Activated naive CD4-positive, alpha-beta T cell treated with anti-CD3 and anti-CD28 coated beads, Interleukin-2, amount 10 ng/mL, durations not matched to agents 7 days and 5 days (primary cell): ENCODE results near the gene HTR4.
"Not testable (repeated sequence)": the region's sequence is repeated elsewhere in the genome, so short reads cannot be mapped to it uniquely, and the experiment has no call there.

Experiments used
- CTCF ChIA-PET: fragments of 350-600 bp; sonication (Branson Sonifier 250); formaldehyde crosslinking; loops from one replicate; lab custom pipeline; 2021; ENCODE audit warnings: antibody characterized with exemption; lab: Charles Lee
- DNase-seq: peaks from one replicate; pipeline ENCODE4 v3.0.0-alpha.2; 2020
- H3K27ac Mint-ChIP-seq: one replicate; pipeline ENCODE4 v1.8.0; 2021; ENCODE audit warnings: mild to moderate bottlenecking, moderate library complexity, mixed read lengths
- H3K27me3 Mint-ChIP-seq: one replicate; pipeline ENCODE4 v1.8.0; 2021; ENCODE audit warnings: mild to moderate bottlenecking, mixed read lengths
- H3K36me3 Mint-ChIP-seq: one replicate; pipeline ENCODE4 v1.8.0; 2021; ENCODE audit warnings: mixed read lengths
- H3K4me1 Mint-ChIP-seq: one replicate; pipeline ENCODE4 v1.8.0; 2021; ENCODE audit warnings: mixed read lengths
- H3K4me3 Mint-ChIP-seq: one replicate; pipeline ENCODE4 v1.8.0; 2021; ENCODE audit warnings: mild to moderate bottlenecking, moderate library complexity, mixed read lengths
- H3K9me3 Mint-ChIP-seq: one replicate; pipeline ENCODE4 v1.8.0; 2021; ENCODE audit warnings: mixed read lengths

Gene HTR4

GRCh38 chr5:148683651-148684050 is 29.3 kb upstream of the HTR4 start:
- Mint-ChIP-seq H3K36me3 (no peaks in the 10 kb centered on the region), H3K4me1 (no peaks in the 10 kb centered on the region), H3K4me3 (no peak overlapping the region), H3K27me3 (no peaks in the 10 kb centered on the region), H3K27ac (no peak overlapping the region), H3K9me3 (peaks cover 1% of the 10 kb centered on the region)
- DNase-seq = no peak
- CTCF ChIA-PET = interaction anchor here (0.6 kb wide), 1 partner anchor 1073 kb away, joined by 3 read pairs; no protein-coding TSS in a partner anchor

GRCh38 chr5:148682058-148683026 is 28.0 kb upstream of the HTR4 start:
- no peak overlapping the region for H3K27ac Mint-ChIP-seq
- DNase-seq = no peak
- H3K9me3 Mint-ChIP-seq = no peaks in the 10 kb centered on the region
- CTCF ChIA-PET = no interaction called here
- H3K4me3 Mint-ChIP-seq = no peak overlapping the region
- no peaks in the 10 kb centered on the region for H3K36me3 Mint-ChIP-seq
- no peaks in the 10 kb centered on the region for H3K27me3 Mint-ChIP-seq
- H3K4me1 Mint-ChIP-seq = no peaks in the 10 kb centered on the region

GRCh38 chr5:148681157-148682057 is 27.1 kb upstream of the HTR4 start:
- CTCF ChIA-PET = no interaction called here
- no peak for DNase-seq
- Mint-ChIP-seq H3K9me3 (no peaks in the 10 kb centered on the region), H3K4me3 (no peak overlapping the region), H3K27ac (no peak overlapping the region), H3K36me3 (no peaks in the 10 kb centered on the region), H3K4me1 (no peaks in the 10 kb centered on the region), H3K27me3 (no peaks in the 10 kb centered on the region)

- H3K4me1 Mint-ChIP-seq, H3K9me3 Mint-ChIP-seq, H3K27ac Mint-ChIP-seq, H3K4me3 Mint-ChIP-seq, H3K36me3 Mint-ChIP-seq, H3K27me3 Mint-ChIP-seq, DNase-seq: not testable (repeated sequence)
- CTCF ChIA-PET = interaction anchor here (0.6 kb wide), 1 partner anchor 528 kb away, joined by 3 read pairs; no protein-coding TSS in a partner anchor
Measured at GRCh38 chr5:148673704-148674103, 19.4 kb upstream of the HTR4 start.

- Mint-ChIP-seq H3K4me1 (no peaks in the 10 kb centered on the region), H3K36me3 (no peaks in the 10 kb centered on the region), H3K4me3 (no peak overlapping the region), H3K9me3 (no peaks in the 10 kb centered on the region), H3K27ac (no peak overlapping the region), H3K27me3 (no peaks in the 10 kb centered on the region)
- DNase-seq = no peak
- CTCF ChIA-PET = no interaction called here
Measured at GRCh38 chr5:148666353-148666752, 12.0 kb upstream of the HTR4 start.

- DNase-seq = no peak
- no peak overlapping the region for H3K4me3 Mint-ChIP-seq
- no peaks in the 10 kb centered on the region for H3K36me3 Mint-ChIP-seq
- CTCF ChIA-PET = no interaction called here
- no peaks in the 10 kb centered on the region for H3K4me1 Mint-ChIP-seq
- H3K27ac Mint-ChIP-seq = no peak overlapping the region
- no peaks in the 10 kb centered on the region for H3K9me3 Mint-ChIP-seq
- H3K27me3 Mint-ChIP-seq = no peaks in the 10 kb centered on the region
Measured at GRCh38 chr5:148665431-148665830, 11.1 kb upstream of the HTR4 start.

- H3K27ac Mint-ChIP-seq = no peak overlapping the region
- H3K4me1 Mint-ChIP-seq = no peaks in the 10 kb centered on the region
- H3K27me3 Mint-ChIP-seq = peaks cover 4% of the 10 kb centered on the region
- DNase-seq = no peak
- H3K9me3 Mint-ChIP-seq = no peaks in the 10 kb centered on the region
- H3K4me3 Mint-ChIP-seq = no peak overlapping the region
- CTCF ChIA-PET = no interaction called here
- no peaks in the 10 kb centered on the region for H3K36me3 Mint-ChIP-seq
Measured at GRCh38 chr5:148663509-148663908, 9.2 kb upstream of the HTR4 start.

- Mint-ChIP-seq H3K4me1 (no peaks in the 10 kb centered on the region), H3K27me3 (peaks cover 16% of the 10 kb centered on the region), H3K36me3 (no peaks in the 10 kb centered on the region), H3K9me3 (no peaks in the 10 kb centered on the region), H3K27ac (no peak overlapping the region), H3K4me3 (no peak overlapping the region)
- no peak for DNase-seq
- CTCF ChIA-PET = interaction anchor here (1.5 kb wide), 1 partner anchor 70 kb away, joined by 4 read pairs; no protein-coding TSS in a partner anchor
Measured at GRCh38 chr5:148660346-148660660, 6.0 kb upstream of the HTR4 start.

- Mint-ChIP-seq H3K9me3 (no peaks in the 10 kb centered on the region), H3K27ac (no peak overlapping the region), H3K36me3 (no peaks in the 10 kb centered on the region), H3K27me3 (peaks cover 21% of the 10 kb centered on the region), H3K4me3 (no peak overlapping the region), H3K4me1 (no peaks in the 10 kb centered on the region)
- CTCF ChIA-PET = interaction anchor here (1.5 kb wide), 1 partner anchor 71 kb away, joined by 4 read pairs; no protein-coding TSS in a partner anchor
- DNase-seq = no peak
Measured at GRCh38 chr5:148659641-148660345, 5.5 kb upstream of the HTR4 start.

GRCh38 chr5:148653291-148653835 is 964 bp downstream of the HTR4 start:
- H3K27me3 Mint-ChIP-seq = peaks cover 41% of the 10 kb centered on the region
- H3K4me3 Mint-ChIP-seq = no peak overlapping the region
- H3K9me3 Mint-ChIP-seq = no peaks in the 10 kb centered on the region
- no peak for DNase-seq
- H3K27ac Mint-ChIP-seq = no peak overlapping the region
- no peaks in the 10 kb centered on the region for H3K4me1 Mint-ChIP-seq
- H3K36me3 Mint-ChIP-seq = no peaks in the 10 kb centered on the region
- CTCF ChIA-PET = no interaction called here

GRCh38 chr5:148651528-148651927 is 2.8 kb downstream of the HTR4 start:
- H3K4me3 Mint-ChIP-seq = no peak overlapping the region
- H3K27ac Mint-ChIP-seq = no peak overlapping the region
- no peak for DNase-seq
- CTCF ChIA-PET = no interaction called here
- H3K27me3 Mint-ChIP-seq = peaks cover 37% of the 10 kb centered on the region
- H3K36me3 Mint-ChIP-seq = no peaks in the 10 kb centered on the region
- H3K4me1 Mint-ChIP-seq = no peaks in the 10 kb centered on the region
- H3K9me3 Mint-ChIP-seq = no peaks in the 10 kb centered on the region

- Mint-ChIP-seq H3K9me3 (no peaks in the 10 kb centered on the region), H3K27ac (no peak overlapping the region), H3K4me3 (no peak overlapping the region), H3K27me3 (no peaks in the 10 kb centered on the region), H3K36me3 (no peaks in the 10 kb centered on the region), H3K4me1 (no peaks in the 10 kb centered on the region)
- no peak for DNase-seq
- CTCF ChIA-PET = no interaction called here
Measured at GRCh38 chr5:148645527-148645926, 8.8 kb downstream of the HTR4 start.

- H3K36me3 Mint-ChIP-seq = no peaks in the 10 kb centered on the region
- no peaks in the 10 kb centered on the region for H3K27me3 Mint-ChIP-seq
- H3K27ac Mint-ChIP-seq = no peak overlapping the region
- DNase-seq = no peak
- no peaks in the 10 kb centered on the region for H3K4me1 Mint-ChIP-seq
- no peak overlapping the region for H3K4me3 Mint-ChIP-seq
- CTCF ChIA-PET = no interaction called here
- no peaks in the 10 kb centered on the region for H3K9me3 Mint-ChIP-seq
Measured at GRCh38 chr5:148641735-148642134, 12.6 kb downstream of the HTR4 start.

- no peak for DNase-seq
- Mint-ChIP-seq H3K27me3 (no peaks in the 10 kb centered on the region), H3K4me1 (no peaks in the 10 kb centered on the region), H3K27ac (no peak overlapping the region), H3K36me3 (no peaks in the 10 kb centered on the region), H3K4me3 (no peak overlapping the region), H3K9me3 (no peaks in the 10 kb centered on the region)
- CTCF ChIA-PET = no interaction called here
Measured at GRCh38 chr5:148640471-148640870, 13.9 kb downstream of the HTR4 start.
